Activated gamma-delta T cell treated with anti-CD3 and anti-CD28 coated beads, Interleukin-2, amount 50 U/mL, for 16 hours (primary cell): Measurements from ENCODE around the gene DHRS2.

Experiments used
- DNase-seq: peaks from one replicate; pipeline ENCODE4 v3.0.0-alpha.2; 2020; ENCODE audit warnings: low read depth

The DHRS2 gene

DNA sequence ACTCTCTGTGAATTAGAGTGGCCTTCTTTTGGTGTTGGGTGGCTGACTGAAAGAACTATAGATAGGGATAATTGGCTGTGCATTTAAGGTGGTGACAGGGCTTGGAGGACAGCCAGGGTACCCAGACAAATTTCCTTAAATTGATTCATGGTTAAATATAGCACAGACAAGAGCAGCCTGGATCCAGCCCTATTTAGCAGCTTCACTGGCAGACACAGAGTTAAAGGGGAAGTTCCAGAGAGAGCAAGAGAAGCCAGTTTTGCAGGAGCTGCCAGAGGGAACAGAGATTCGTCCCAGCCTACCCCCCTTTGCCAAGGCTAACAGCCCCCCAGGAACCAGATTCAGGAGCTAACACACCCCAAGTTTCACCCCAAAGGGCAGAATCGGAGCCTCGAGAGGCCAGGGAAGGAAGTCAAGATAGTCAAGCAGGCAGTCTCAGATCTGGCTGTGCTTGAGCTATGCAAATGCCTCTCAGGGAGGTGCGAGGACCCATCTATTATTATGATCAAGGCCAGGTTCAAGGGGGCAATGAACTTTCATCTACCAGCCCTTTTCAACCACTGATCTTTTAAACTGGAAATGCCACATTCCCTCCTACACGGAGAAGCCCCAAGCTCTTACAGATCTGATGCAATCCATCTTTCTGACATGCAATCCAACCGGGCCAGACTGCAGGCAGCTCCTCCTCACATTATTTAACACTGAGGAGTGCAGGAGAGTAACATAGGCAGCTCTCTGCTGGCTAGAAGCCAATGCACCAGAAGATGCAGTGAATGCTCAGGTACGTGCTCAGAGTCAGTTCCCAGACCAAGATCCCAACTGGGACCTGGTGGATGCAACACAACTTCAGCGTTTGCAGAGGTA lies 58.2 kb downstream of the DHRS2 start:
- no peak for DNase-seq
